Measurements from ENCODE around the gene CHAD.

- TF ChIP-seq ZNF549 (CRISPR knock-in tag; IDR thresholded peaks at IDR 0.05) (no peak), SIX1 (CRISPR knock-in tag; IDR thresholded peaks at IDR 0.05; ENCODE audit: borderline replicate concordance) (no peak), FOXM1 (CRISPR knock-in tag; IDR thresholded peaks at IDR 0.05) (no peak), ZNF501 (CRISPR knock-in tag; IDR thresholded peaks at IDR 0.05) (no peak), SRF (IDR thresholded peaks at IDR 0.05; ENCODE audit: low read depth, low read length) (no peak), TARDBP (CRISPR knock-in tag; IDR thresholded peaks at IDR 0.05) (no peak), GZF1 (CRISPR knock-in tag; IDR thresholded peaks at IDR 0.05) (no peak), FOXP1 (IDR thresholded peaks at IDR 0.05) (no peak), FOXP1 (CRISPR knock-in tag; IDR thresholded peaks at IDR 0.05) (no peak)
- TF ChIP-seq, protein P1, sequence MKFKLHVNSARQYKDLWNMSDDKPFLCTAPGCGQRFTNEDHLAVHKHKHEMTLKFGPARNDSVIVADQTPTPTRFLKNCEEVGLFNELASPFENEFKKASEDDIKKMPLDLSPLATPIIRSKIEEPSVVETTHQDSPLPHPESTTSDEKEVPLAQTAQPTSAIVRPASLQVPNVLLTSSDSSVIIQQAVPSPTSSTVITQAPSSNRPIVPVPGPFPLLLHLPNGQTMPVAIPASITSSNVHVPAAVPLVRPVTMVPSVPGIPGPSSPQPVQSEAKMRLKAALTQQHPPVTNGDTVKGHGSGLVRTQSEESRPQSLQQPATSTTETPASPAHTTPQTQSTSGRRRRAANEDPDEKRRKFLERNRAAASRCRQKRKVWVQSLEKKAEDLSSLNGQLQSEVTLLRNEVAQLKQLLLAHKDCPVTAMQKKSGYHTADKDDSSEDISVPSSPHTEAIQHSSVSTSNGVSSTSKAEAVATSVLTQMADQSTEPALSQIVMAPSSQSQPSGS (CRISPR knock-in tag; IDR thresholded peaks at IDR 0.05) = no peak
- TF ChIP-seq, protein P2, sequence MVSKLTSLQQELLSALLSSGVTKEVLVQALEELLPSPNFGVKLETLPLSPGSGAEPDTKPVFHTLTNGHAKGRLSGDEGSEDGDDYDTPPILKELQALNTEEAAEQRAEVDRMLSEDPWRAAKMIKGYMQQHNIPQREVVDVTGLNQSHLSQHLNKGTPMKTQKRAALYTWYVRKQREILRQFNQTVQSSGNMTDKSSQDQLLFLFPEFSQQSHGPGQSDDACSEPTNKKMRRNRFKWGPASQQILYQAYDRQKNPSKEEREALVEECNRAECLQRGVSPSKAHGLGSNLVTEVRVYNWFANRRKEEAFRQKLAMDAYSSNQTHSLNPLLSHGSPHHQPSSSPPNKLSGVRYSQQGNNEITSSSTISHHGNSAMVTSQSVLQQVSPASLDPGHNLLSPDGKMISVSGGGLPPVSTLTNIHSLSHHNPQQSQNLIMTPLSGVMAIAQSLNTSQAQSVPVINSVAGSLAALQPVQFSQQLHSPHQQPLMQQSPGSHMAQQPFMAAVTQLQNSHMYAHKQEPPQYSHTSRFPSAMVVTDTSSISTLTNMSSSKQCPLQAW (CRISPR knock-in tag; IDR thresholded peaks at IDR 0.05) = no peak
Observed at GRCh38 chr17:50429793-50430192, 38.9 kb downstream of the CHAD start.
